Left ventricle myocardium inferior (tissue), 1 donor: ENCODE data around the gene CASP9. TPM values are rescaled to one million over a fixed set of nuclear protein-coding genes. Genes with fewer than 3 reads are reported as not detected.
"Not testable (repeated sequence)": the region's sequence is repeated elsewhere in the genome, so short reads cannot be mapped to it uniquely, and the experiment has no call there.

ENCODE experiments used
- DNase-seq: peaks from one replicate; pipeline ENCODE4 v3.0.0-alpha.2; 2020
- H3K27ac ChIP-seq: fragments of 200-600 bp; replicated peaks from 2 replicates; pipeline ENCODE4 v1.8.0; 2021
- H3K27me3 ChIP-seq: fragments of 200-600 bp; 2 replicates; pipeline ENCODE4 v1.8.0; 2021; ENCODE audit warnings: low read depth
- H3K36me3 ChIP-seq: fragments of 200-600 bp; 2 replicates; pipeline ENCODE4 v1.8.0; 2021
- H3K4me1 ChIP-seq: fragments of 200-600 bp; 2 replicates; pipeline ENCODE4 v1.8.0; 2021
- H3K4me3 ChIP-seq: fragments of 200-600 bp; 2 replicates; pipeline ENCODE4 v1.8.0; 2021; ENCODE audit warnings: mild to moderate bottlenecking, moderate library complexity
- H3K9me3 ChIP-seq: fragments of 200-600 bp; replicated peaks from 2 replicates; pipeline ENCODE4 v1.8.0; 2021
- intact Hi-C: fragments of 100-400 bp; cut with micrococcal nuclease; formaldehyde crosslinking; loops from one replicate; pipeline ENCODE4 v1.11.0; 2022
- total RNA-seq: library from RNA; stranded (reverse); fragmentation: NEBNext Ultra II Directional; extraction: Animal tissue kit (Norgen Biotek cat#: 25700); gene quantifications from one replicate; pipeline ENCODE4 v1.2.1, GENCODE V29; 2021
- TF ChIP-seq, protein P1 (sequence below): fragments of 200-600 bp; IDR thresholded peaks from 2 replicates; pipeline ENCODE4 v1.8.0; 2021; ENCODE audit warnings: antibody characterized with exemption, mild to moderate bottlenecking, borderline replicate concordance
- donor health status: DM: no; HTN: yes; CAD: no; lungs with severe emphysema.

The CASP9 gene
- total RNA-seq, 1 donor from 2014 or later: 14.1 TPM

- Histone ChIP-seq H3K36me3 (peaks cover 7% of the 10 kb centered on the region), H3K9me3 (no peaks in the 10 kb centered on the region), H3K27me3 (no peaks in the 10 kb centered on the region), H3K27ac (peak overlapping the region; percentile 98), H3K4me3 (peak overlapping the region; percentile 93), H3K4me1 (peaks cover 44% of the 10 kb centered on the region)
- no peak for DNase-seq
- intact Hi-C loops: no loop called here
- TF ChIP-seq, protein P1, sequence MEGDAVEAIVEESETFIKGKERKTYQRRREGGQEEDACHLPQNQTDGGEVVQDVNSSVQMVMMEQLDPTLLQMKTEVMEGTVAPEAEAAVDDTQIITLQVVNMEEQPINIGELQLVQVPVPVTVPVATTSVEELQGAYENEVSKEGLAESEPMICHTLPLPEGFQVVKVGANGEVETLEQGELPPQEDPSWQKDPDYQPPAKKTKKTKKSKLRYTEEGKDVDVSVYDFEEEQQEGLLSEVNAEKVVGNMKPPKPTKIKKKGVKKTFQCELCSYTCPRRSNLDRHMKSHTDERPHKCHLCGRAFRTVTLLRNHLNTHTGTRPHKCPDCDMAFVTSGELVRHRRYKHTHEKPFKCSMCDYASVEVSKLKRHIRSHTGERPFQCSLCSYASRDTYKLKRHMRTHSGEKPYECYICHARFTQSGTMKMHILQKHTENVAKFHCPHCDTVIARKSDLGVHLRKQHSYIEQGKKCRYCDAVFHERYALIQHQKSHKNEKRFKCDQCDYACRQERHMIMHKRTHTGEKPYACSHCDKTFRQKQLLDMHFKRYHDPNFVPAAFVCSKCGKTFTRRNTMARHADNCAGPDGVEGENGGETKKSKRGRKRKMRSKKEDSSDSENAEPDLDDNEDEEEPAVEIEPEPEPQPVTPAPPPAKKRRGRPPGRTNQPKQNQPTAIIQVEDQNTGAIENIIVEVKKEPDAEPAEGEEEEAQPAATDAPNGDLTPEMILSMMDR: no peak
Measured at GRCh38 chr1:15526021-15526489, 2.0 kb upstream of the CASP9 start.

GRCh38 chr1:15525050-15526020 lies 1.3 kb upstream of the CASP9 start:
- Histone ChIP-seq H3K27ac (peak overlapping the region; percentile 98), H3K9me3 (no peaks in the 10 kb centered on the region), H3K36me3 (no peaks in the 10 kb centered on the region), H3K4me3 (peak overlapping the region; percentile 93), H3K4me1 (peaks cover 44% of the 10 kb centered on the region), H3K27me3 (no peaks in the 10 kb centered on the region)
- intact Hi-C loops: no loop called here
- DNase-seq: peak; percentile 99
- TF ChIP-seq, protein P1: no peak

DNA sequence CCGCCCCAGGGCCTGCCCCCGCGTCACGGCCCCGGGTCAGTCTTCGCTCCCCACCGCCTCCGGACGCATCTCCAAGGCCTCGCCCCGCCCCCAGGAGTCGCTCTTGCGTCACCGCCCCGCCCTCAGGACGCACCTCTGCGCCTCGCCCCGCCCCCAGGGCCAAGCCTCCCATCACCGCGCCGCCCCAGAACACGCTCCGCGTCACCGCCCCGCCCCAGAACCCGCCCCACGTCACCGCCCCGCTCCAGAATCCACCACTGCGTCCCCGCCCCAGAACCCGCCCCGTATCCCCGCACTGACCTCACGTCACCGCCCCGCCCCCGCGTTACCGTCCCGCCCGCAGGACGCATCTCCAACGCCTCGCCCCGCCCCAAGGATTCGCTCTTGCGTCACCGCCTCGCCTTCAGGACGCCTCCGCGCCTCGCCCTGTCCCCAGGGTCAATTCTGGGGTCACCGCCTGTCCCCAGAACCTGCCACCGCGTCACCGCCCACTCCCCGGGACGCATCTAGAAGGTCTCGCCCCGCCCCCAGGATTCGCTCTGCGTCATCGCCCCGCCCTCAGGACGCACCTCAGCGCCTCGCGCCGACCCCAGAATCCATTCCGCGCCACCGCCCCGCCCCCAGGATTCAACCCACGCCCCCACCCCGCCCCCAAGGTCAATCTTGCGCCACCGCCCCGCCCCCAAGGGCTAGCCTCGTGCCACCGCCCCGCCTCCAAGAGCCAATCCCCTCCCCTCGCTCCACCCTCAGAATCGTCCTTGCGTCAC lies 451 bp upstream of the CASP9 start:
- TF ChIP-seq, protein P1: no peak
- Histone ChIP-seq H3K27ac (peak overlapping the region; percentile 98), H3K4me3 (peak overlapping the region; percentile 93), H3K9me3 (no peaks in the 10 kb centered on the region), H3K36me3 (no peaks in the 10 kb centered on the region), H3K27me3 (no peaks in the 10 kb centered on the region), H3K4me1 (peaks cover 49% of the 10 kb centered on the region)
- intact Hi-C loops: no loop called here
- DNase-seq: peak; percentile 100

DNA sequence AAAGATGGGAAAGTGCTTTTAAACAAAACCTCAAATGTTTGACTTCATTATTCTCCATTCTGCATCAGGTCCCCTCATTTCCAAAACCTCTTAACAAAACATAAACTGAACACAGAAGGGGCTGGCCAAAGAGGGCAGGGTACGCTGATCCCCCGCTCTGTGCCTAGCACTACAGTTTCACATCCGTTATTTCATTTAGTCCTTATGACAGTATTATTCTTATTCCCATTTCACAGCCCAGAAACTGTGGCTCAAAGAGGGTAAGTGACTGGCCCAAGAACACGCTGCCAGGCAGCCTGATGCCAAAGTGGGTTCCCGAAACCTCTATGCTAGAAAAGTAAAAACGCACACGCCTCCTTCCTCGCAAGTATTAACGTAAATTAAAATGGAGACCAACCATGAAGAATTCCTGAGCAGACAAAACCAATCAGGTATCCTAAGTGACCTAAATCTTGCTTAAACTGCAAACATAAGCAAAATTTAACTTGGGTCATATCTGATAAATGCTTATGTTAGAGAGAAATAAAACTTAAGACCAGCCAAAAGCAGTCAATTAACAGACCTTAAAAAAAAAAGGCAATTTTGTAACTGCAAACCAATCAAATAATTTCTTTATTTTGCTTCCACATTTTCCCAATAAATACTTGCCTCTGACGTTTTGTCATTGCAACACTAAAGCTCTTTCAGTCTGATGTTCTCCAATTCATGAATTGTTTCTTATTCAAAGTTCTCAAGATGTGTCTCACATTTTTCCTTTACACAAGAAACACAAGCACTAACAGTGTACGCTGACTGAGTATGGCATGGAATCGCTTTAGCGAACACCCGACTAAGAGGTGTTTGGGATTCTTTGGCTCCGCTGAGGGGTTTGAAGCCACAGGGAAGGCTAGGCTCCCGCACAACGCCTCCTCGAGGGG lies 653 bp downstream of the CASP9 start:
- no peak for DNase-seq
- Histone ChIP-seq H3K27ac (peak overlapping the region; percentile 98), H3K4me1 (peaks cover 49% of the 10 kb centered on the region), H3K4me3 (peak overlapping the region; percentile 93), H3K27me3 (no peaks in the 10 kb centered on the region), H3K9me3 (no peaks in the 10 kb centered on the region), H3K36me3 (no peaks in the 10 kb centered on the region)
- intact Hi-C loops: no loop called here
- TF ChIP-seq, protein P1: no peak

- TF ChIP-seq, protein P1: no peak
- H3K4me3 ChIP-seq: no peak overlapping the region
- no peaks in the 10 kb centered on the region for H3K27me3 ChIP-seq
- intact Hi-C loops: no loop called here
- peaks cover 41% of the 10 kb centered on the region for H3K4me1 ChIP-seq
- H3K9me3 ChIP-seq: no peaks in the 10 kb centered on the region
- no peak overlapping the region for H3K27ac ChIP-seq
- DNase-seq: no peak
- peaks cover 6% of the 10 kb centered on the region for H3K36me3 ChIP-seq
Measured at GRCh38 chr1:15522551-15522950, 1.5 kb downstream of the CASP9 start.

- H3K9me3 ChIP-seq, H3K4me3 ChIP-seq, DNase-seq, H3K27ac ChIP-seq, intact Hi-C loops, H3K27me3 ChIP-seq: not testable (repeated sequence)
- Histone ChIP-seq H3K36me3 (peaks cover 15% of the 10 kb centered on the region), H3K4me1 (peaks cover 32% of the 10 kb centered on the region)
Measured at GRCh38 chr1:15521206-15521906, 2.7 kb downstream of the CASP9 start.
